Measurements from ENCODE around the gene SYK.

DNA sequence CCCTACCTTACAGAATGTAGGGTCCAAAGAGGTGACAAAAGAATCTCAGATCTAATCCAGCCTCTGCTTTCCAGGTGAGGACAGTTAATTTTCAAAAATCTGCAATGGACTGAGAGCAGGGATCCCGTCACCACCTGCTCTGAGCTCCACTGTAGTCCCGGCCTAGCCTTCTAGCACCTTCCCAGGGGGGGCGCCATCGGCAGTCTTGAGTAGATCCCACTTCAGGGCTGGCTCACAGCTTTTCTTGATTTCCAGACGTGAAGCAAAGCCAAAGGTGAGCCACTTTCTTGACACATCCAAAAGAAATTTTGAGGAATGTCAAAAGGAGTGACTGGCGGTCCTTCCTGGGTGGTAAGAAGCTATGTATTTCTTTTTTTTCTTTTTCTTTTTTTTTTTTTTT lies 114.1 kb downstream of the SYK start:
- TF ChIP-seq, protein P1, sequence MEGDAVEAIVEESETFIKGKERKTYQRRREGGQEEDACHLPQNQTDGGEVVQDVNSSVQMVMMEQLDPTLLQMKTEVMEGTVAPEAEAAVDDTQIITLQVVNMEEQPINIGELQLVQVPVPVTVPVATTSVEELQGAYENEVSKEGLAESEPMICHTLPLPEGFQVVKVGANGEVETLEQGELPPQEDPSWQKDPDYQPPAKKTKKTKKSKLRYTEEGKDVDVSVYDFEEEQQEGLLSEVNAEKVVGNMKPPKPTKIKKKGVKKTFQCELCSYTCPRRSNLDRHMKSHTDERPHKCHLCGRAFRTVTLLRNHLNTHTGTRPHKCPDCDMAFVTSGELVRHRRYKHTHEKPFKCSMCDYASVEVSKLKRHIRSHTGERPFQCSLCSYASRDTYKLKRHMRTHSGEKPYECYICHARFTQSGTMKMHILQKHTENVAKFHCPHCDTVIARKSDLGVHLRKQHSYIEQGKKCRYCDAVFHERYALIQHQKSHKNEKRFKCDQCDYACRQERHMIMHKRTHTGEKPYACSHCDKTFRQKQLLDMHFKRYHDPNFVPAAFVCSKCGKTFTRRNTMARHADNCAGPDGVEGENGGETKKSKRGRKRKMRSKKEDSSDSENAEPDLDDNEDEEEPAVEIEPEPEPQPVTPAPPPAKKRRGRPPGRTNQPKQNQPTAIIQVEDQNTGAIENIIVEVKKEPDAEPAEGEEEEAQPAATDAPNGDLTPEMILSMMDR (IDR thresholded peaks at IDR 0.05; ENCODE audit: low read depth, low read length): peak; percentile 28
- no peak for TF ChIP-seq POLR2A (IDR thresholded peaks at IDR 0.05; ENCODE audit: extremely low read depth, insufficient read length)

All from NB4 (cell line).